NB4 (cell line): ENCODE measurements around the gene TACC2.

Experiments
- POLR2A ChIP-seq: IDR thresholded peaks from 2 replicates; pipeline ENCODE4 v1.6.1; 2011; ENCODE audit warnings: mild to moderate bottlenecking; ENCODE audit not compliant: insufficient read length; ENCODE audit errors: extremely low read depth
- TF ChIP-seq, protein P1 (sequence below): IDR thresholded peaks from one replicate; pipeline ENCODE4 v1.5.1; 2012; ENCODE audit warnings: low read depth, low read length

- TF ChIP-seq, protein P1, sequence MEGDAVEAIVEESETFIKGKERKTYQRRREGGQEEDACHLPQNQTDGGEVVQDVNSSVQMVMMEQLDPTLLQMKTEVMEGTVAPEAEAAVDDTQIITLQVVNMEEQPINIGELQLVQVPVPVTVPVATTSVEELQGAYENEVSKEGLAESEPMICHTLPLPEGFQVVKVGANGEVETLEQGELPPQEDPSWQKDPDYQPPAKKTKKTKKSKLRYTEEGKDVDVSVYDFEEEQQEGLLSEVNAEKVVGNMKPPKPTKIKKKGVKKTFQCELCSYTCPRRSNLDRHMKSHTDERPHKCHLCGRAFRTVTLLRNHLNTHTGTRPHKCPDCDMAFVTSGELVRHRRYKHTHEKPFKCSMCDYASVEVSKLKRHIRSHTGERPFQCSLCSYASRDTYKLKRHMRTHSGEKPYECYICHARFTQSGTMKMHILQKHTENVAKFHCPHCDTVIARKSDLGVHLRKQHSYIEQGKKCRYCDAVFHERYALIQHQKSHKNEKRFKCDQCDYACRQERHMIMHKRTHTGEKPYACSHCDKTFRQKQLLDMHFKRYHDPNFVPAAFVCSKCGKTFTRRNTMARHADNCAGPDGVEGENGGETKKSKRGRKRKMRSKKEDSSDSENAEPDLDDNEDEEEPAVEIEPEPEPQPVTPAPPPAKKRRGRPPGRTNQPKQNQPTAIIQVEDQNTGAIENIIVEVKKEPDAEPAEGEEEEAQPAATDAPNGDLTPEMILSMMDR = no peak
- no peak for TF ChIP-seq POLR2A
These were observed 218.6 kb downstream of the TACC2 start for GRCh38 chr10:122207596-122207995.
